NT2/D1 (cell line): Measurements from ENCODE around the gene IRX3.

Source experiments
- SUZ12 ChIP-seq: IDR thresholded peaks from 2 replicates; pipeline ENCODE4 v1.6.1; 2011; ENCODE audit not compliant: insufficient read length, insufficient read depth; ENCODE audit errors: extremely low read depth
- YY1 ChIP-seq: IDR thresholded peaks from 2 replicates; pipeline ENCODE4 v1.6.1; 2011; ENCODE audit not compliant: insufficient read length, insufficient read depth

GRCh38 chr16:54287131-54288029 is 793 bp upstream of the IRX3 start:
- TF ChIP-seq YY1 (no peak), SUZ12 (no peak)
